Ovary (tissue), 9 donors: Measurements from ENCODE around the gene PTPN9. TPM values are rescaled to one million over a fixed set of nuclear protein-coding genes. Genes with fewer than 3 reads are reported as not detected.
"Not testable (repeated sequence)": the region's sequence is repeated elsewhere in the genome, so short reads cannot be mapped to it uniquely, and the experiment has no call there.

Experiments
- DNase-seq, 5 donors: peaks; one replicate each; pipeline ENCODE4 v3.0.0-alpha.2; 2019 to 2020
- H3K27ac ChIP-seq, 2 donors: fragments of 200-600 bp; one replicate each; pipeline versions ENCODE4 v1.5.1 to v1.8.0; 2019 to 2022
- H3K27me3 ChIP-seq: fragments of 200-600 bp; one replicate; pipeline ENCODE4 v1.8.0; 2022
- H3K36me3 ChIP-seq: fragments of 200-600 bp; sonication (generic); one replicate; pipeline ENCODE4 v1.5.1; 2019
- H3K4me1 ChIP-seq: one replicate; pipeline ENCODE4 v1.8.1; 2013; ENCODE audit warnings: mild to moderate bottlenecking, moderate library complexity; ENCODE audit not compliant: insufficient read depth
- H3K4me3 ChIP-seq: fragments of 200-600 bp; sonication (generic); one replicate; pipeline ENCODE4 v1.5.1; 2017
- H3K9me3 ChIP-seq, 2 donors: fragments of 200-600 bp in 1 of 2; sonication (generic) in 1 of 2; one replicate each; pipeline versions ENCODE4 v1.5.1 to v1.8.1; 2013 to 2019; ENCODE audit warnings: mild to moderate bottlenecking in 1 of 2, moderate library complexity in 1 of 2
- EP300 ChIP-seq: sonication (generic); formaldehyde crosslinking; IDR thresholded peaks from one replicate; pipeline ENCODE4 v1.6.1; 2017; ENCODE audit warnings: antibody characterized with exemption
- POLR2A ChIP-seq: fragments of 450-650 bp; IDR thresholded peaks from one replicate; pipeline ENCODE4 v1.6.1; 2017; ENCODE audit warnings: antibody characterized with exemption, mild to moderate bottlenecking, moderate library complexity
- WGBS, 3 donors: extraction: QIAGEN DNeasy Blood & Tissue Kit in 1 of 3; methylation state at CpG; one replicate each; pipeline versions ENCODE4 v1.1.5 to v1.1.7; 2013 to 2017; 5-methylcytosine and 5-hydroxymethylcytosine counted together
- intact Hi-C, 4 donors: fragments of 100-400 bp; cut with DNase I; formaldehyde crosslinking; loops; one replicate each; pipeline versions ENCODE4 v1.11.0 to v1.15.1; 2022 to 2023
- polyA plus RNA-seq, 2 donors: library from polyadenylated mRNA; stranded (reverse); fragments of 200-250 nt in 1 of 2; fragments of 350-450 nt in 1 of 2; fragmentation: Illumina TruSeq in 1 of 2; extraction: RNeasy Lipid Tissue Mini Kit (QIAGEN cat#74804) in 1 of 2; gene quantifications; one replicate each; pipeline ENCODE4 v1.2.3, GENCODE V29; 2013 to 2014
- total RNA-seq, 7 donors: library from RNA; depleted of rRNA in 2 of 7; stranded (reverse); fragments of >200 nt in 2 of 7; fragmentation: NEBNext Ultra II Directional in 3 of 7; extraction: Animal tissue kit (Norgen Biotek cat#: 25700) in 3 of 7; gene quantifications; one replicate each; pipeline versions ENCODE4 v1.1.0 to v1.2.4, GENCODE V29; 2016 to 2023
- TF ChIP-seq, protein P1 (sequence below), 3 donors: fragments of 450-650 bp in 2 of 3; fragments of 200-600 bp in 1 of 3; IDR thresholded peaks; one replicate each; pipeline versions ENCODE4 v1.5.1 to v1.8.0; 2016 to 2022; ENCODE audit warnings: antibody characterized with exemption in 3 of 3, mild to moderate bottlenecking in 1 of 3
- donor health status: DM: no; HTN: no; CAD: no; lungs with moderate emphysema.
- donor health status: DM: no; HTN: no; CAD: no.
- donor health status: Bipolar disorder and iron deficiency.
- donor health status: DM: yes; HTN: yes; CAD: no.
- donor health status: DM: no; HTN: no; CAD: no.
- donor health status: DM: yes; HTN: yes; CAD: no.

PTPN9 gene
- total and polyA plus RNA-seq, 9 donors, result 12.2 to 34.8 (median 21.8) TPM

DNA sequence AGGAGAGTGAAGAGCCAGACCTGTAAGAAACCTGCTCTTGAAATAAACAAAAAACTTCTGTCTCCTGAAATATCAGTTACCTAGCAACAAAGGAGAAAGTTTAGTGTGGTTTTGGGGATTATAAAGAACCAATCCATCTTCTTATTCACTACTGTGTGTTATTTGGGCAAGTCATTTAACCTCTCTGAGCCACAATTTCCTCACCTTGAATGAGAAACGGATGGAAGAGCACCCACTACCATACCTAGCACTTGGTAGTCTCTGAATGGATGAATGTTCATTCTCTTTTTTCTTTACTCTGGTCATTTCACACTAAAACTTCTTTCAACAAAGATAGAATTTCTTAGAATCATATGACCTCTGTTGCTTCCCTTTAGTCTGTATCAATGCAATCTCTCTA lies 45.2 kb downstream of the PTPN9 start:
- Histone ChIP-seq H3K27me3 (no peaks in the 10 kb centered on the region), H3K36me3 (no peaks in the 10 kb centered on the region), H3K4me1 (peaks cover 13% of the 10 kb centered on the region), H3K4me3 (no peak overlapping the region), H3K9me3 (no peaks in the 10 kb centered on the region), H3K27ac (no peak overlapping the region)
- no peak for DNase-seq
- intact Hi-C loops, result no loop called here
- TF ChIP-seq POLR2A, result no peak
- no peak for TF ChIP-seq EP300
- TF ChIP-seq, protein P1, sequence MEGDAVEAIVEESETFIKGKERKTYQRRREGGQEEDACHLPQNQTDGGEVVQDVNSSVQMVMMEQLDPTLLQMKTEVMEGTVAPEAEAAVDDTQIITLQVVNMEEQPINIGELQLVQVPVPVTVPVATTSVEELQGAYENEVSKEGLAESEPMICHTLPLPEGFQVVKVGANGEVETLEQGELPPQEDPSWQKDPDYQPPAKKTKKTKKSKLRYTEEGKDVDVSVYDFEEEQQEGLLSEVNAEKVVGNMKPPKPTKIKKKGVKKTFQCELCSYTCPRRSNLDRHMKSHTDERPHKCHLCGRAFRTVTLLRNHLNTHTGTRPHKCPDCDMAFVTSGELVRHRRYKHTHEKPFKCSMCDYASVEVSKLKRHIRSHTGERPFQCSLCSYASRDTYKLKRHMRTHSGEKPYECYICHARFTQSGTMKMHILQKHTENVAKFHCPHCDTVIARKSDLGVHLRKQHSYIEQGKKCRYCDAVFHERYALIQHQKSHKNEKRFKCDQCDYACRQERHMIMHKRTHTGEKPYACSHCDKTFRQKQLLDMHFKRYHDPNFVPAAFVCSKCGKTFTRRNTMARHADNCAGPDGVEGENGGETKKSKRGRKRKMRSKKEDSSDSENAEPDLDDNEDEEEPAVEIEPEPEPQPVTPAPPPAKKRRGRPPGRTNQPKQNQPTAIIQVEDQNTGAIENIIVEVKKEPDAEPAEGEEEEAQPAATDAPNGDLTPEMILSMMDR (IDR thresholded peaks at IDR 0.05), result no peak
- WGBS, 3 donors, result 92 to 100% (median 97%) methylated on average over 1 of the region's 1 CpG

DNA sequence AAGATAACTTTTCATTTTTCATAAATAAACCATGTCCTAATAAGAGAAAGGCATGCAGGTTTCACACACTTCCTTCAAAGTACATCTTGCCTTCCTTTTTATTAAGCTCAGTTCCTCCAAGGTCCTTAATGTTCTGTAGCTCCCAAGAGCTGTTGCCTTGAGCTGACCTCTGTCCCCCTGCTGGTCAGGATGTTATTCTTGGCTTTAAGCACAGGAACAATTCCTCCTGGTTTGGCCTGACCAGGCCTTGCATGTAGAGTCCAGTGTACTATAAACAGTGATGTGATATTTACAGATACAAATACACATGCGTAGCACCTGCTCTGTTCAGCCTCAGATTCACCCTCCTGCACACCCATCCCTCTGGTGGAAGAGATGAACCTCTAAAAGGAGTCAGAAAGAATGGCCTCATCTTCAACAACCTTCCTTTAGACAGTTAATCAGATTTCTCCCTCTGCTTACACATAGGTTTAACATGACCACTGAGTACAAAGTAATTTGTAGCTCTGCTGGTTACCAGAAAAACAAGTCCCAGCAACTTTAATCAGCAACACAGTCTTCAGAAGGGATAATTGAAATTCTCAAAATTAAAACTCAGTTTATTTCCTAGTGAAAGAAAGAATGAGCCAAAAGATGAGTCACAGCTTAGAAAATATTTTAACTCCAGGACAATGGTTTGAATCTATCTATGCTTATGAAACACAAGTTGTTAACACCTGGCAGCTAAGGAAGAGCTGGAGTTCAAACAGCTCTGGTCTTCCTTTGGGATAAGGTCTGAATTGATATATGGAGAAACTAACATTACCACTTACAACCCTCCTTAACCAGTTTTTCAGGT lies 46.5 kb downstream of the PTPN9 start:
- Histone ChIP-seq H3K4me1 (peaks cover 13% of the 10 kb centered on the region), H3K27ac (peak overlapping the region; percentile 20 to 37), H3K27me3 (no peaks in the 10 kb centered on the region), H3K4me3 (no peak overlapping the region), H3K36me3 (no peaks in the 10 kb centered on the region), H3K9me3 (no peaks in the 10 kb centered on the region)
- peak; percentile 48 to 76 (median 69) for DNase-seq
- intact Hi-C loops, result no loop called here
- 0 to 10% (median 2%) methylated on average over 1 of the region's 1 CpG for WGBS, 3 donors
- TF ChIP-seq, protein P1 (IDR thresholded peaks at IDR 0.05), result peak in 1 of 3 donors; percentile 66
- TF ChIP-seq EP300, result no peak

DNA sequence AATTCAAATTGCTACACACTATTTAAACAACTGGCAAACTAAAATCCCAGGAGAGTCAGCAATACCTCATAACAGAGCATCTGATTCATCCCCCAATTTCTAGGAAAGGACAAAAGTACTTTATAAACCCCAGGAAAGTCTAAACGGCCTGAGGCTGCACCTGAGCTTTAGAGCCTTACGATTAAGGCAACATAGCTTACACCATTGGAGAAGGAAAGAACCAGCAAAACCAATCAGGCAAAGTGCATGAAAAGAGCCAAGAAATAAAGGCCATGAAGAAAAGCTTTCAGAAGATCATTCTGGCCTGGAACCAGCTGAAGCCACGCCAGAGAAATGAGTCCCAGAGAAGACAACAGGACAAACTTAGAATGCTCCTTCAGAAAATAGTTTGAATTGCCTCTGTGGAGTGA lies 48.1 kb downstream of the PTPN9 start:
- TF ChIP-seq, protein P1 (IDR thresholded peaks at IDR 0.05), result no peak
- TF ChIP-seq POLR2A (no peak), EP300 (no peak)
- H3K4me3 ChIP-seq, result no peak overlapping the region
- no peaks in the 10 kb centered on the region for H3K9me3 ChIP-seq
- H3K27me3 ChIP-seq, result no peaks in the 10 kb centered on the region
- peaks cover 13% of the 10 kb centered on the region for H3K4me1 ChIP-seq
- H3K36me3 ChIP-seq, result no peaks in the 10 kb centered on the region
- peak; percentile 60 to 78 (median 68) for DNase-seq
- 21 to 29% (median 22%) methylated on average over 3 of the region's 3 CpGs for WGBS, 3 donors
- H3K27ac ChIP-seq, result no peak overlapping the region
- intact Hi-C loops, result no loop called here

DNA sequence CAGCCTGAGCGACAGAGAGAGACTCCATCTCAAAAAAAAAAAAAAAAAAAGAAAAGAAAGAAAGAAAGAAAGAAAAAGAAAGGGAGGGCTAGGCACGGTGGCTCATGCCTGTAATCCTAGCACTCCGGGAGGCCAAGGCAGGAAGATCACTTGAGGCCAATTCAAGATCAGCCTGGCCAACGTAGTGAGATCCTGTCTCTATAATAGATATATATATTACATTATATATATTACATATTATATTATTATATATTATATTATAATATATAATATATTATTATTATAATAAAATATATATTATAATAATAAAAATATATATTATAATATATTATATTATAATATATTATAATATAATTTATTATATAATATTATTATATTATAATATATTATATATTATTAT lies 48.9 kb downstream of the PTPN9 start:
- H3K9me3 ChIP-seq, result no peaks in the 10 kb centered on the region
- TF ChIP-seq, protein P1 (IDR thresholded peaks at IDR 0.05), result no peak
- TF ChIP-seq POLR2A, result no peak
- TF ChIP-seq EP300, result no peak
- peaks cover 13% of the 10 kb centered on the region for H3K4me1 ChIP-seq
- H3K27me3 ChIP-seq, result no peaks in the 10 kb centered on the region
- no peak overlapping the region for H3K4me3 ChIP-seq
- 81 to 96% (median 95%) methylated on average over 4 of the region's 4 CpGs for WGBS, 3 donors
- H3K27ac ChIP-seq, result no peak overlapping the region
- DNase-seq, result no peak
- H3K36me3 ChIP-seq, result no peaks in the 10 kb centered on the region
- intact Hi-C loops, result no loop called here

DNA sequence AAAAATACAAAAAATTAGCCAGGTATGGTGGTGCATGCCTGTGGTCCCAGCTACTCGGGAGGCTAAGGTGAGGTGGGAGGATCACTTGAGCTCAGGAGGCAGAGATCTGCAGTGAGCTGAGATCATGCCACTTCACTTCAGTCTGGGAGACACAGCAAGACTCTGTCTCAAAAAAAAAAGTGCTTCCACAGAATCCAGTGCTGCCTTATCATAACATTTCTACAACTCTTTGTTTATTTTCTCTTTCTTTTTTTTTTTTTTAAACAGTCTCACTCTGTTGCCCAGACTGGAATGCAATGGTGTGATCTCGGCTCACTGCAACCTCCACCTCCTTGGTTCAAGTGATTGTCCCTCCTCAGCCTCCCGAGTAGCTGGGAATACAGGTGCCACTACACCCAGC lies 53.4 kb downstream of the PTPN9 start:
- intact Hi-C loops, result loop anchor here in 1 of 4 donors (10.0 kb wide), 1 partner anchor 89 kb away; no protein-coding TSS in a partner anchor
- not testable (repeated sequence) for H3K4me1 ChIP-seq, H3K27ac ChIP-seq, H3K9me3 ChIP-seq, H3K4me3 ChIP-seq, DNase-seq, H3K36me3 ChIP-seq, H3K27me3 ChIP-seq
- 35 to 55% (median 39%) methylated on average over 3 of the region's 3 CpGs for WGBS, 3 donors
